K562 (cell line): ENCODE measurements around the gene CNGB1. TPM values are rescaled to one million over a fixed set of nuclear protein-coding genes. Genes with fewer than 3 reads are reported as not detected.

Experiments
- ATAC-seq: fragments of 200-7000 bp; cut with Tn5 transposase; 3 replicates; pipeline ENCODE4 v1.9.1; 2020; ENCODE audit warnings: moderate library complexity
- BruUV-seq: library from RNA; stranded (reverse); fragments of 400-500 nt; replicated peaks from 2 replicates; lab custom pipeline; 2021; lab: Mats Ljungman, UMichigan
- CTCF ChIA-PET: fragments of 300-600 bp; formaldehyde crosslinking; extraction: SDS; loops from one replicate; lab custom pipeline; 2021; ENCODE audit warnings: low intra/inter-chr PET ratio; lab: Yijun Ruan, JAX
- POLR2A ChIA-PET: fragments of 300-600, 350-650 bp; sonication (Branson Sonifier 250); formaldehyde crosslinking; extraction: SDS; loops from one replicate; lab custom pipeline; 2021; ENCODE audit warnings: antibody characterized with exemption, inconsistent platforms; lab: Yijun Ruan, JAX
- DNase-seq, 4 experiments: peaks; one replicate each; pipeline versions ENCODE4 v3.0.0 to v3.0.0-alpha.2; 2011 to 2018; ENCODE audit warnings: low spot score in 3 of 4, mixed read lengths in 3 of 4; ENCODE audit errors: extremely low read depth in 1 of 4
- FAIRE-seq: peaks from 2 replicates; lab custom pipeline; 2011; peaks lifted over from hg19 to GRCh38; lab: Jason Lieb, UNC
- H2AFZ ChIP-seq: 2 replicates; pipeline ENCODE4 v1.6.0; 2011; ENCODE audit warnings: low read depth, low read length, control low read depth, inconsistent platforms
- H3K27ac ChIP-seq: fragments of 200-600 bp; 3 replicates; pipeline ENCODE4 v1.8.0; 2011; ENCODE audit warnings: low read depth, mild to moderate bottlenecking, control low read depth, inconsistent platforms, low read length, moderate library complexity, mixed read lengths; ENCODE audit errors: extremely low read depth
- H3K27me3 ChIP-seq, 2 experiments: fragments of 300-600 bp in 1 of 2; 2 replicates in 1 of 2; 3 replicates in 1 of 2; pipeline versions ENCODE4 v1.6.0 to v1.8.0; 2011; ENCODE audit warnings: inconsistent platforms in 2 of 2, low read length in 2 of 2, mild to moderate bottlenecking in 1 of 2, mixed read lengths in 1 of 2, moderate library complexity in 1 of 2; ENCODE audit not compliant: control insufficient read depth in 2 of 2, insufficient read depth in 2 of 2
- H3K36me3 ChIP-seq: fragments of 300-600 bp; 3 replicates; pipeline ENCODE4 v1.8.0; 2011; ENCODE audit warnings: mild to moderate bottlenecking, low read length, inconsistent platforms; ENCODE audit not compliant: control insufficient read depth, insufficient read depth
- H3K4me1 ChIP-seq, 2 experiments: fragments of 200-600 bp in 1 of 2; replicated peaks in 1 of 2; 2 replicates in 1 of 2; 3 replicates in 1 of 2; pipeline versions ENCODE4 v1.5.1 to v1.8.0; 2011; ENCODE audit warnings: inconsistent platforms in 2 of 2, low read length in 2 of 2, mild to moderate bottlenecking in 1 of 2, mixed read lengths in 1 of 2, moderate library complexity in 1 of 2; ENCODE audit not compliant: control insufficient read depth in 2 of 2, insufficient read depth in 2 of 2
- H3K4me2 ChIP-seq: 2 replicates; pipeline ENCODE4 v1.6.1; 2011; ENCODE audit warnings: low read length, control low read depth, inconsistent platforms, mixed read lengths; ENCODE audit not compliant: insufficient read depth
- H3K4me3 ChIP-seq: fragments of 200-600 bp; sonication (generic), shearing (Covaris generic); 2 replicates; pipeline ENCODE4 v1.5.1; 2016; ENCODE audit warnings: control low read depth, inconsistent platforms
- H3K79me2 ChIP-seq: fragments of 200-600 bp; 3 replicates; pipeline ENCODE4 v1.8.0; 2011; ENCODE audit warnings: low read length, inconsistent platforms; ENCODE audit not compliant: control insufficient read depth, insufficient read depth
- H3K9ac ChIP-seq, 2 experiments: 2 replicates each; pipeline versions ENCODE4 v1.6.0 to v1.6.1; 2011; ENCODE audit warnings: low read depth in 2 of 2, low read length in 2 of 2, control low read depth in 1 of 2, inconsistent platforms in 1 of 2, mild to moderate bottlenecking in 1 of 2, mixed read lengths in 1 of 2; ENCODE audit not compliant: insufficient read depth in 1 of 2
- H3K9me1 ChIP-seq: one replicate; pipeline ENCODE4 v1.6.0; 2011; ENCODE audit warnings: inconsistent platforms, mild to moderate bottlenecking, low read length, moderate library complexity; ENCODE audit not compliant: control insufficient read depth, insufficient read depth
- H3K9me3 ChIP-seq: replicated peaks from 2 replicates; pipeline ENCODE4 v1.5.1; 2011; ENCODE audit warnings: low read depth, low read length, inconsistent platforms; ENCODE audit not compliant: control insufficient read depth, insufficient read depth
- H4K20me1 ChIP-seq: replicated peaks from 2 replicates; pipeline ENCODE4 v1.6.1; 2011; ENCODE audit warnings: low read length, inconsistent platforms, mixed read lengths; ENCODE audit not compliant: control insufficient read depth, insufficient read depth
- C11orf30 ChIP-seq: fragments of 450-650 bp; IDR thresholded peaks from 2 replicates; pipeline ENCODE4 v1.6.1; 2016; ENCODE audit warnings: low read depth, mild to moderate bottlenecking
- CBX5 ChIP-seq: IDR thresholded peaks from 2 replicates; pipeline ENCODE4 v1.6.1; 2014; ENCODE audit warnings: low read depth, borderline replicate concordance
- ELF1 ChIP-seq: fragments of 200-800 bp; sonication (Bioruptor generic); IDR thresholded peaks from 2 replicates; pipeline ENCODE4 v1.6.1; 2016; ENCODE audit warnings: missing genetic modification characterization, missing compliant biosample characterization
- ILK ChIP-seq: fragments of 450-650 bp; IDR thresholded peaks from 2 replicates; pipeline ENCODE4 v1.6.1; 2016; ENCODE audit warnings: missing genetic modification characterization, low read depth, mild to moderate bottlenecking, missing compliant biosample characterization, moderate library complexity, borderline replicate concordance
- KHSRP ChIP-seq: fragments of 450-650 bp; IDR thresholded peaks from 2 replicates; pipeline ENCODE4 v1.6.1; 2017
- OTX1 ChIP-seq: fragments of 450-650 bp; formaldehyde crosslinking; IDR thresholded peaks from 2 replicates; pipeline ENCODE4 v1.4.0; 2022; ENCODE audit warnings: mild to moderate bottlenecking
- POLR2A ChIP-seq: fragments of 450-650 bp; conservative IDR thresholded peaks from 2 replicates; pipeline ENCODE4 v1.6.1; 2016
- RBFOX2 ChIP-seq: fragments of 200-400 bp; formaldehyde crosslinking; IDR thresholded peaks from 2 replicates; pipeline ENCODE4 v1.6.1; 2017; ENCODE audit warnings: low read depth, mild to moderate bottlenecking, low read length, moderate library complexity
- RNF2 ChIP-seq: sonication (generic); IDR thresholded peaks from 2 replicates; pipeline ENCODE4 v1.6.1; 2016
- SLC30A9 ChIP-seq: fragments of 250-450 bp; sonication (Bioruptor Pico); IDR thresholded peaks from 2 replicates; pipeline ENCODE4 v1.8.0; 2022; ENCODE audit warnings: mild to moderate bottlenecking, moderate library complexity
- SRSF7 ChIP-seq: fragments of 200-400 bp; formaldehyde crosslinking; optimal IDR thresholded peaks from 2 replicates; pipeline ENCODE3; 2017; ENCODE audit warnings: mild to moderate bottlenecking, low read depth, low read length
- TAF9B ChIP-seq: fragments of 450-650 bp; IDR thresholded peaks from 2 replicates; pipeline ENCODE4 v1.6.1; 2018; ENCODE audit warnings: mild to moderate bottlenecking; ENCODE audit not compliant: partially characterized antibody
- TEAD2 ChIP-seq: fragments of 450-650 bp; IDR thresholded peaks from 2 replicates; pipeline ENCODE4 v1.6.1; 2016; ENCODE audit warnings: missing genetic modification characterization, control low read depth, missing compliant biosample characterization
- THRAP3 ChIP-seq: fragments of 450-650 bp; IDR thresholded peaks from 2 replicates; pipeline ENCODE4 v1.6.1; 2016; ENCODE audit warnings: mild to moderate bottlenecking, inconsistent platforms, borderline replicate concordance
- XRCC3 ChIP-seq: fragments of 450-650 bp; IDR thresholded peaks from 2 replicates; pipeline ENCODE4 v1.6.1; 2017; ENCODE audit warnings: mild to moderate bottlenecking, moderate library complexity
- WGBS: fragments of 100-300 bp; shearing (Covaris generic); methylation state at CpG from one replicate; pipeline ENCODE4 v1.1.6; 2016; ENCODE audit warnings: low coverage, mixed read lengths; ENCODE audit not compliant: insufficient coverage; ENCODE audit errors: missing lambda C conversion rate; 5-methylcytosine and 5-hydroxymethylcytosine counted together
- in situ Hi-C: fragments of 300-500 bp; cut with MboI; formaldehyde crosslinking; loops from 4 replicates; pipeline ENCODE4 v1.15.0; 2018; ENCODE audit warnings: inconsistent platforms, mixed read lengths
- intact Hi-C: fragments of 100-400 bp; cut with micrococcal nuclease; formaldehyde crosslinking; loops from 2 replicates; pipeline ENCODE4 v1.14.2; 2022
- polyA plus RNA-seq, 8 experiments: library from polyadenylated mRNA; depleted of rRNA in 4 of 8; stranded (reverse) in 5 of 8; unstranded in 3 of 8; fragments of >200 nt; fragmentation: Nextera tagmentation in 2 of 8; fragmentation: Illumina TruSeq in 1 of 8; extraction: Ambion mirVana in 2 of 8; extraction: Trizol in 1 of 8; gene quantifications; 2 replicates each; pipeline versions ENCODE4 v1.2.1 to v1.2.3, GENCODE V29; 2011 to 2014; ENCODE audit warnings: inconsistent platforms in 1 of 8, missing spikeins in 1 of 8
- total RNA-seq, 7 experiments: library from RNA; depleted of rRNA in 6 of 7; stranded (reverse); fragments of >200 nt in 6 of 7; fragmentation: Illumina TruSeq in 2 of 7; extraction: Trizol in 2 of 7; gene quantifications; 2 replicates each; pipeline versions ENCODE4 v1.2.1 to v1.2.3, GENCODE V29; 2011 to 2021; ENCODE audit warnings: low replicate concordance in 1 of 7
- TF ChIP-seq, protein P1 (sequence below): sonication (generic); formaldehyde crosslinking; IDR thresholded peaks from 2 replicates; pipeline ENCODE4 v1.5.0; 2020; ENCODE audit warnings: missing genetic modification reagents
- TF ChIP-seq, protein P2 (sequence below), 2 experiments: IDR thresholded peaks; 2 replicates each; pipeline ENCODE4 v1.6.1; 2011; ENCODE audit warnings: borderline replicate concordance in 1 of 2, control low read depth in 1 of 2, low read depth in 1 of 2, low read length in 1 of 2, mild to moderate bottlenecking in 1 of 2, mixed read lengths in 1 of 2, moderate library complexity in 1 of 2; ENCODE audit not compliant: insufficient read depth in 1 of 2, insufficient read length in 1 of 2, poor library complexity in 1 of 2, severe bottlenecking in 1 of 2; ENCODE audit errors: extremely low read depth in 1 of 2

Gene CNGB1
- total and polyA plus RNA-seq, 9 of the 15 experiments (the other 6 are each of a cell fraction or from before 2014, with no cell fraction given): not detected

DNA sequence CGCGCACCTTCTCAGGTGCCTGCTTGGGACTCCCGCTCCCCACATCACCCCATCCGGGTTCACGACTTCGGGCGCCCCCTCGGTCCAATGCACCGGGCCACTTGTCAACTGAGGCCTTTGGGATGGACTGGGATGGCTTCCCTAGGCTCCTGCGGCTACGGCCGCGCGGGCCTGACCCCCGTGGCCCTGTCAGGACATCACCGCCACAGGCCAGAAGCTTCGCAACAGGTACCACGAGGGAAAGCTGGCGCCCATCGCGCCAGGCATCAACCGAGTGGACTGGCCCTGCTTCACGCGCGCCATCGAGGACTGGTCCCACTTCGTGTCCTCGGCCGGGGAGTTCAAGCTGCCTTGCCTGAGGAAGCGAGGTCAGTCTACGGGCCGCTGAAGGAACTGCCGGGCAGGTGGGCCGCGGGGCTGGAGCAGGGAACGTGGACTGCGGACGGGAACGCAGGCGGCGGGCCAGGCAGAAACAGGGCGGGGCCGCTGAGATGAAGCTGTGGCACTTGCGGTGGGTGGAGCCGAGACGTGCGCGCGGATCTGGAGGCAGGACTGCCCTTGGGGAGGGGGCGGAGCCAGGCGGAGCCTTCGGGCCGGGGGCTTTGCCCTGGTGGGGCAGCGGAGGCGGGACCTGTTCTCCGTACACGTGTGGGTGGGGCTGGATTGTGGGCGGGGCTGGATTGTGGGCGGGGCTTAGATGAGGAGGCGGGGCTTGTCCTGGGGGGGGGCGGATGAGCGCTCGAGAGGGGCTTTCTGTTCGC, 13.7 kb upstream of the CNGB1 start (continued):
- TF ChIP-seq THRAP3: no peak
- TF ChIP-seq POLR2A: peak; percentile 55; the same call in 1 of the 2 replicates
- TF ChIP-seq, protein P1, sequence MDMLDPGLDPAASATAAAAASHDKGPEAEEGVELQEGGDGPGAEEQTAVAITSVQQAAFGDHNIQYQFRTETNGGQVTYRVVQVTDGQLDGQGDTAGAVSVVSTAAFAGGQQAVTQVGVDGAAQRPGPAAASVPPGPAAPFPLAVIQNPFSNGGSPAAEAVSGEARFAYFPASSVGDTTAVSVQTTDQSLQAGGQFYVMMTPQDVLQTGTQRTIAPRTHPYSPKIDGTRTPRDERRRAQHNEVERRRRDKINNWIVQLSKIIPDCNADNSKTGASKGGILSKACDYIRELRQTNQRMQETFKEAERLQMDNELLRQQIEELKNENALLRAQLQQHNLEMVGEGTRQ (CRISPR knock-in tag): no peak
- TF ChIP-seq, protein P2, sequence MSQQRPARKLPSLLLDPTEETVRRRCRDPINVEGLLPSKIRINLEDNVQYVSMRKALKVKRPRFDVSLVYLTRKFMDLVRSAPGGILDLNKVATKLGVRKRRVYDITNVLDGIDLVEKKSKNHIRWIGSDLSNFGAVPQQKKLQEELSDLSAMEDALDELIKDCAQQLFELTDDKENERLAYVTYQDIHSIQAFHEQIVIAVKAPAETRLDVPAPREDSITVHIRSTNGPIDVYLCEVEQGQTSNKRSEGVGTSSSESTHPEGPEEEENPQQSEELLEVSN (IDR thresholded peaks at IDR 0.05; ENCODE audit: borderline replicate concordance in 1 of 2, extremely low read depth in 1 of 2, insufficient read depth in 1 of 2, insufficient read length in 1 of 2, low read depth in 1 of 2, low read length in 1 of 2, poor library complexity in 1 of 2, severe bottlenecking in 1 of 2): peak in 1 of 2 experiments; percentile 52
- no peak for TF ChIP-seq RNF2
- no peak for TF ChIP-seq KHSRP

DNA sequence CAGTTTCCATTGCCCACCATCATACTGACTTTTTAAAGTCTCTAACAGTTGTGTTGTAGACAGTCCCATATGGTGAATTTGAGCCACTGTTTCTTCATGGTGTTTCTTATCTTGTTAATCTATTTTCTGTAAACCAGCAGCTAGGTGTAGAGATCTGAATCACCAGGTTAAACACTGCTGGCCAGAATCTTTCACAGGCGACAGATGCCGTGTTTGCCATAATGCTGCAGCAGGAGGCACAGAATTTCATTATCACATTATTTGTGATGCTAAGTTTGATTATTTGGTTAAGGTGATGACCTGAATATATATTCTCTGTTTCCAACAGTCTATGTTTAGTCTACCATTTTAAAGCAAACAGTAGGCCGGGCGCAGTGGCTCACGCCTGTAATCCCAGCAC, 11.5 kb upstream of the CNGB1 start:
- FAIRE-seq: no peak
- BruUV-seq: no TSS peak
- Histone ChIP-seq H3K27ac (no peak overlapping the region), H2AFZ (no peak overlapping the region; the same call in 1 of the 2 replicates), H4K20me1 (no peaks in the 10 kb centered on the region), H3K36me3 (no peaks in the 10 kb centered on the region), H3K9ac (no peak overlapping the region), H3K4me3 (no peak overlapping the region), H3K79me2 (no peaks in the 10 kb centered on the region), H3K9me3 (no peaks in the 10 kb centered on the region), H3K4me2 (no peak overlapping the region), H3K4me1 (peaks cover 14 to 45% of the 10 kb centered on the region in 2 experiments; a peak in 4 of 5 replicates), H3K9me1 (no peaks in the 10 kb centered on the region), H3K27me3 (no peaks in the 10 kb centered on the region)
- ChIA-PET CTCF (no interaction called here), POLR2A (interaction anchor here (1.0 kb wide), 1 partner anchor 11 kb away, joined by 4 read pairs; no protein-coding TSS in a partner anchor)
- in situ Hi-C loops: no loop called here
- WGBS: 55% methylated on average over 5 of the region's 5 CpGs
- DNase-seq: no peak
- ATAC-seq: no peak
- intact Hi-C loops: no loop called here
- TF ChIP-seq RBFOX2 (no peak), SRSF7 (no peak), CBX5 (no peak), SLC30A9 (CRISPR knock-in tag) (no peak), OTX1 (CRISPR knock-in tag) (no peak), ELF1 (no peak), TAF9B (no peak), TEAD2 (tag) (no peak), ILK (tag) (no peak), XRCC3 (no peak), C11orf30 (no peak)
